Left lobe of liver (tissue), 2 donors: ENCODE results near the gene TMC2. TPM values are rescaled to one million over a fixed set of nuclear protein-coding genes. Genes with fewer than 3 reads are reported as not detected.

Experiments
- ATAC-seq: fragments of 200-7000 bp; cut with Tn5 transposase; one replicate; pipeline ENCODE4 v1.9.1; 2020; ENCODE audit warnings: mild to moderate bottlenecking, moderate library complexity
- DNase-seq: peaks from one replicate; pipeline ENCODE4 v3.0.0-alpha.2; 2020; ENCODE audit warnings: low spot score
- total RNA-seq: library from RNA; stranded (reverse); gene quantifications from one replicate; pipeline ENCODE4 v1.2.1, GENCODE V29; 2021
- donor health status: DM: no; HTN: no; CAD: no; lungs with moderate emphysema.
- donor health status: DM: no; HTN: yes; CAD: no.

TMC2 gene
- total RNA-seq, 1 donor from 2014 or later: not detected

DNA sequence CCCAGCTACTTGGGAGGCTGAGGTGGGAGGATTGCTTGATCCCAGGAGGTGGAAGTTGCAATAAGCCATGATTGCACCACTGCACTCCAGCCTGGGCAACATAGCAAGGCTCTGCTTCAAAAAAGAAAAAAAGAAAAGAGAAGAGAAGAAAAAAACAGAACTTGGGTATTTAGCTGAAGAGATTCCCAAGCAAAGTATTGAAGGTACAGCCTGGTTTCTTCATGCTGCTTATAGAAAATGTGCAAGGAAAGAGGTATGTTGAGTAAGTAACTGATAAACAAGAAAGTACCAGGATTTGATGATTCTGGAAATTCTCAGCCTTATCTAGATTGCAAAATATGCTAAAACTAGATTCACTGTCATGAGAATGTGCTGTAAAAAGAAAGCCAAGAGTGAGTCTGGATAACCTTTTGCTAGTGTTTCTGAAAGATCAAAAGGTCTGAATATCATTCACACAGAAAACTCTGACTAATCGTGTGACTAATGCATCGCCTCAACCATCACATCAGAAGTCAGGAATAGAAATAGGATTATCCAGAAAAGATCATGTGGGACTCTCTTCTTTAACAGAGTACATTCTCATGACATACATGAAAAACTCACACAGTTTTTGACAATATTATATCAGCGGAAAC lies 83.7 kb downstream of the TMC2 start:
- DNase-seq (no peak), ATAC-seq (no peak)

DNA sequence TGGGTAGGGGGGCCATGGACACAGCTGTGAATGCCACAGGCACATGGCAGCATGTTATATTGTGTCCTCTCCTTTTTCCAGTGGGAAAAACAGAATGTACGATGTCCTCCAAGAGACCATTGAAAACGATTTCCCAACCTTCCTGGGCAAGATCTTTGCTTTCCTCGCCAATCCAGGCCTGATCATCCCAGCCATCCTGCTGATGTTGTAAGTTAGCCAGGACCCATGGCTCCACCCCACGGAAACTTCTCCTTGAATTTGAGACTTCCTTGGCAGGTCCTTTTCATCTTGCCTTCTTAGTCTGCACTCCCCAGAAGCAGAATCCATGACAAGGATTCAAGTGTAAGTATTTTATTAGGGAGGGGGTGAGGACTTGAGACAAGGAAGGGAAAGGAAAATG lies 87.8 kb downstream of the TMC2 start:
- DNase-seq (no peak), ATAC-seq (no peak)

DNA sequence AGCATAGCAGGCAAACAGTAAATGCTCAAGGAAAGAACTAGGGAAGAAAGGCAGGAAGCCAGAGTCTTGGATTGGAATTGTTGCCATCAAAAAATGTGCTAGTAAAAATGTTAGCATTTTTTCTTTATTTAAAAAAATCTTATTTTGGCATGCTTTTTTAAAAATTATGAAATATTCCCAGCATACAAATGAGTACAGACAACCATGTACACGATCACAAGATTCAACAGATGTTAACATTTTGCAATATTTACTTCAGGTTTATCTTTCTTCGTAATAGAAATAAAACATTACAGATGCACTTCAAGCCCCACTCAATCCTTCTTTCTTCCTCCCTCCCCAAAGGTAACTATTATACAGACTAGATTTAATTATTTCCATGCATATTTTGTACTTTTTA lies 88.7 kb downstream of the TMC2 start:
- no peak for DNase-seq
- ATAC-seq: no peak

DNA sequence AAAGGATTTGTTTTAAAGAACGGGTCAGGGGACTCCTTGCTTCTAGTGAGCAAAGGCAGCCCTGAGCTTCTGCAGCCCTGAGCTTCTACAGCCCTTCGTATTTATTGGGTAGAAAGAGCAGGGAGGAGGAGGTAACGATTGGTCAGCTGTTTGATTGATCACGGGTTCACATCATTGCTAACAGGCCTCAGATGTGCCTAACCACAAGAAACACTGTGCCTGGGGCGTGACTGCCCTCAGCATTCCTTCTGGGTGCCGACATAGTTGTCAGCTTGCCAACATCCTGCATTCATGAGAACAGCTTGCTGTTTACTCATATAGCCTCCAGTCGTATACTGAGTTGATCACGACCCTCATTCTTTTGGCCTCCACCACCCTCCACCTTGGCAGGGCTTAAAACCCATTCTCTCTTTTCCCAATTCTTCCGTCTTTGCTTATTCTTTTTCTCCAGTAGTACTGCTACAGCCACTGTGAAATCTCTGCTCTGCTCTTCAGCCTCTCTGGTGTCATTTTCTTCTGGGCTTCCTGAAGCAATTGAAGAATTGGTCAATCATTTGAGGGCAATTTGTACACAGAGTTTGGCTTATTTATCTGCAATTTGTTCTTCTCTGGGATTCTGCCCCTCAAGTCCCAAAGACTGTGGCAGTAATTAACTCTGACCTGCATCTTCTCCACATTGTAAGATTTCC lies 90.6 kb downstream of the TMC2 start:
- no peak for DNase-seq

DNA sequence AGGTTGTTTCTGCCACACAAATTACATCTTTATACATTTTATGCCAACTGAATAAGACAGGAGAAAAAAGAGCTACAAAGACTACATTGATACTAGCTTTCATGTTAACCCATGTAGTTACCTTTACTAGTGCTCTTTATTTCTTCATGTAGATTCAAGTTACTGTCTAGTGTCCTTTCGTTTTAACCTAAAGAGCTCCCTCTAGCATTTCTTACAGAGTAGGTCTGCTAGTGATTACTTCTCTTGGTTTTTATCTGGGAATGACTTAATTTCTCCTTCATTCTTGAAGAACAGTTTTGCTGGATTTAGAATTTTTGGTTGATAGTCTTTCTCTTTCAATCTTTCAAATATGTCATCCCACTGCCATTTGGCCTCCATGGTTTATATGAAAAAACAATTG lies 94.9 kb downstream of the TMC2 start:
- DNase-seq: no peak
- ATAC-seq: no peak

More for the DNA sequence above, 90.6 kb downstream of the TMC2 start:
- no peak for ATAC-seq

DNA sequence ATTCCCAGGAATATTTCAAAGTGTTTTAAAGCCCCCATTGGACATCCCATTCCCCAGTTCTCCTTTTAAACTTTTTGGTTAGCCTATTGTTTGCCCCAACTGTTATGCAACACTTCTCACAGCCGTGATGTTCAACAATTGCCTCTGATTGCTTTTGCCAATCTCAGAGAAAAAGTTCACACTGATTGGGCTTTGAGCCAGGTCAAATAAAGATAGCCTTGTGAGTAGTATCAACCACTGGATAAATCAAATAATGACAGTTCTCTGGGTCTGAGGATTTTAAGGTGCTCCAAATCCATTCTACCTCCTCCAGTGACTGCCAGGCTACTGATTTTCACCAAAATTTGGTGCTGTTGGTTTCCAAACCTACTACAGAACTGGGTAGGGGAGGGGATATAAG lies 97.0 kb downstream of the TMC2 start:
- DNase-seq (no peak), ATAC-seq (peak; percentile 68)

DNA sequence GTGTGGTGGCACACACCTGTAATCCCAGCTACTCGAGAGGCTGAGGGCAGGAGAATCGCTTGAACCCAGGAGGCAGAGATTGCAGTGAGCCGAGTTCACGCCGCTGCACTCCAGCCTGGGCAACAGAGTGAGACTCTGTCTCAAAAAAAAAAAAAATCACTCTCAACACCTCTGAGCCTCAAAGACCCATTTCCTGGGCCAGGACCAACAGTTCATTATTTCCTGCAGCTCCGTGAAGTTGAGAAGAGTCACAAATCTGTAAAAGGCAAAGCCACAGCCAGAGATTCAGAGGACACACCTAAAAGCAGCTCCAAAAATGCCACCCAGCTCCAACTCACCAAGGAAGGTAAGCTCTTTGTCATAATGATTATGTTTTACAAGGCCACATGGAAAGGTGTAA lies 100.9 kb downstream of the TMC2 start:
- DNase-seq: no peak
- no peak for ATAC-seq

DNA sequence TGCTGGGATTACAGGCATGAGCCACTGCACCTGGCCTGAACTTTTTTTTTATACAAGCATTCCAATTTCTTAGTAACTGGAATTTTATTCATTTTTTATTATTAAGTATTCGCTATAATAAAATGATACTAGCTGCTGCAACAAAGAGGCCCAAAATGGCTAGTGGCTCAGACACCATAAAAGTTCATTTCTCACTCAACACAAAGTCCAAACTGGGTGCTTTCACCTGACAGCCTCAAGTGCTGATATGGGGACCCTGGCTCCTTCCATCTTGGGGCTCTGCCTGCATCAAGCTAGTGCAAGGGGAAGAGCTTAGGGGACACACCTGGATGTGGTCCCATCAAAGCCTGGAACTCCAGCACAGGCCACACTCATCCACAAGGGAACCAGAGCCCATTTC lies 103.9 kb downstream of the TMC2 start:
- ATAC-seq (no peak), DNase-seq (no peak)

DNA sequence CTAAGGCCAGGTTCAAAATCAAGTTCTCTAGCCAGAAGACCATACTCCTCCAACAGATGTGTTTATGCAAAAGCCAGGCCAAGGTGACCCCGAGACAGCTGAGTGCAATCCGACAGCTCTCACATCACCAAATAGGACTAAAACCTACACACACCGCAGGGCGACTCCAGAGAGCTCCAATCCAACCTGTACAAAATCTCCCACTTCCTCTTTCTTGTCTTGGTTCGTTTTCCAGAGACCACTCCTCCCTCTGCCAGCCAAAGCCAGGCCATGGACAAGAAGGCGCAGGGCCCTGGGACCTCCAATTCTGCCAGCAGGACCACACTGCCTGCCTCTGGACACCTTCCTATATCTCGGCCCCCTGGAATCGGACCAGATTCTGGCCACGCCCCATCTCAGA lies 104.5 kb downstream of the TMC2 start:
- no peak for ATAC-seq
- DNase-seq: no peak

DNA sequence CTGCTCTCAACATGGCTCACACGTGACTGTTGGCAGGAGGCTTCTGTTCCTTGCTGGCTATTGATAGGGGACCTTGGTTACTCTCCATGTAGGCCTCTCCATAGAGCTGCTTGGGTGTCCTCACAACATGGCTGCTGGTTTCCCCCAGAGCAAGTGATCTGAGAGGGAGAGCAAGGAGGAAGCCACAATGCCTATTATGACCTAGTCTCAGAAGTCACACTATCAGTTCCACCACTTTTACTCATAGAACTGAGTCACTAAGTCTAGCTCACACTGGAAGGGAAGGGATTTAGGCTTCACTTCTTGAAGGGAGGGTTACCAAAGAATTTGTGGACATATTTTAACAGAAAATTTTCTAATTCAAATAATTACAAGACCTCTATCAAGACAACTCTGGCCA lies 107.3 kb downstream of the TMC2 start:
- no peak for DNase-seq
- ATAC-seq: no peak

DNA sequence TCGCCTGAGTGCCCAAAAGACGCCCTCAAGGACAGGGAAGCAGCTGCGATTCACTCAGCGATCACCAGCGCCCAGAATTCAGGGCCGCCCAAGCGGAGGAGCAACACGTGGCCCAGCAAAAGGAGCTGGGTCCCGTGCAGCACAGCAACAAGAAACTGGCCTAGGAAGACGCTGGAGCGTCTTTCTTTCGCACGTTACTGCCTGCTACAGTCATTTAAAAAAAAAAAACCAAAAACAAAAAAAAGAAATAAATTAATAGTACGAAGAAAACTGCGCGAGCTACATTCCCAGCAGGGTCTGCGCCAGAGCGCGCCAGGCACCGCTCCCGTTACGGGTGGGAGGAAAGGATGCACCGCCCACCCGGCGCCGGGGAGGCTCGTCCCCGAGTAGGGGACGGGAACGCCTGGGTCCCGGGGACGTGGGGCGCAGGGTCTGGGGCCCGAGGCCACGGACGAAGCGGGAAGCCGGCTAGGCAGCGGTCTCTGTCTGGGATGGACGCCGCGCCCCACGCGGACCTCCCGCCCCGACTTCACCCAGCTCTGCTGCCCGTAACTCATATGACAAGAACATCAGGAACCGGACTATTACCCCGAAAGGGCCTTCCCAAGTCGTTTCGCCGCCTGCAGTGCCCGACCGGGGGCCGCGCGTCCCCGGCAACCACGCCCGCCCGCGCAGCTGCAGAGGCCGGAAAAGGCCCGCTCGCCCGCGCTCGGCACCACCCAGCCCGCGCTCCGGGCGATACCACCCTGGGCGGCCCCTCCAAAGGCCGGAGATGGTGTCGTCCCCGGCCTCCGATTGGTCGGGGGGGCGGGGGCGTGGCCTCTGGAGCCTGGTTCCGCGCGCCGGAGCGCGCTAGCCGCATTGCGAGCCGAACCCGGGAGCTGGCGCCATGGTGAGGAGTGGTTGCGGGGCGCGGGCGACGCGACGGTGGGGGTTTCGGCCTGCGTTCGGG lies 115.7 kb downstream of the TMC2 start, which contains the start of gene NOP56:
Gene NOP56 (plus strand): TSS at position 861 of the 952 bp plus-strand sequence. CDS start 29 bp downstream, at position 890.
- peak; percentile 94 for DNase-seq
- ATAC-seq: peak; percentile 98

DNA sequence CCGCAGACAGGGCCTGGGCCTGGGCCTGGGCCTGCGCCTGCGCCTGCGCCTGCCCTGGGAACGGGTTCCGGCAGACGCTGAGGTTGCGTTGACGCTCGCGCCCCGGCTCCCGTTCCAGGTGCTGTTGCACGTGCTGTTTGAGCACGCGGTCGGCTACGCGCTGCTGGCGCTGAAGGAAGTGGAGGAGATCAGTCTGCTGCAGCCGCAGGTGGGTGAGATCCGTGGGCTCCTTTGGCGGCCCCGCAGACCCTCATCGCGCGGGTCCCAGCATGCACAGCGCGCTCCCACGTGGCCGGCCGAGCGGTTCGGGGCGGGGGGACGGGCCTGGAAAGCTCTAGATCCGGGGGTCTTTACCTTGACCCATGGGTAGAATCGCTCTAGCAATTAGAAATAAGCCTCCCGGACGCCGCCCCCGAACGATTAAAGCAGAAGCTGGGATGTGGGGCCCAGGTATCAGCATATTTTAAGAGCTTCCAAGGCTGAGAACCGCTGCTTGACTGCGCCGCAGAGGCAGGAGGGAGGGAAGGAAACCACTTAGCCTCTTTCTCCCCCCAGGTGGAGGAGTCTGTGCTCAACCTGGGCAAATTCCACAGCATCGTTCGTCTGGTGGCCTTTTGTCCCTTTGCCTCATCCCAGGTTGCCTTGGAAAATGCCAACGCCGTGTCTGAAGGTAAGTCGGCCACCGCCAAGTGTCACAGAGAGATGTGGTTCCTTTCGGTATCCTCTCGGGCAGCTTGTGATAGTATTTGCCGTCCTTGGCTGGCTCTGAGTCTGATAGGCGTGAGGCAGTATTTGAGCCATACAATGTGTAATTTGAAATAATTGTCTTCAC lies 116.6 kb downstream of the TMC2 start:
- DNase-seq (peak; percentile 50), ATAC-seq (peak; percentile 58)

DNA sequence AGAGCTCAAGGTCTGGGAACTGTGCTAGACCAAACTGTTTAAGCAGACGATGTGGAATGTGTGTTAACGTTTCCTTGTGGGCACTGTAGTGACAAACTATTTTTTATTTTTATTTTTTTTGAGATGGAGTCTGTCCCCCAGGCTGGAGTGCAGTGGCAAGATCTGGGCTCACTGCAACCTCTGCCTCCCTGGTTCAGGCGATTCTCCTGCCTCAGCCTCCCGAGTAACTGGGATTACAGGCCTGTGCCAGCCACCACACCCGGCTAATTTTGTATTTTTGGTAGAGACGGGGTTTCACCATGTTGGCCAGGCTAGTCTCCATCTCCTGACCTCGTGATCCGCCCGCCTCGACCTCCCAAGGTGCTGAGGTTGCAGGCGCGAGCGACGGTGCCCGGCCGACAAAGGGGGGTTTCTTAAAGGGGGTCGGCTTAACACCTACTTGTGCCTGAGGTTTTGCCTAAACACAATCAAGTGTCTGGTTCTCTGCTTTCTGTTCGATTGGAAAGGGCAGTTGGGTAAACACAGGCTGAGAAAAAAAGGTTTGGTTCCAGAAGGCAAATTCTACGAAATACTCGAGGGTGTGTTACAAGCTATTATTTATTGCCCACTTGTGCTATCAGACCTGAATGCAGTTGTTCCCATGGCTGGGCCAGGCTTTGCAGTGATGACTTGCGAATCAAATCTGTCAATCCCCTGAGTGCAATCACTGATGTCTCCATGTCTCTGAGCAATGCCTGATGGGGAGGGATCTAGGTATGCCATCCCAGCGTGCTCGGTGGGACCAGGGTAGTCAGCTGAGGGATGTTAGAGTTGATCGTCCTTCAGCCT lies 117.4 kb downstream of the TMC2 start:
- no peak for DNase-seq
- no peak for ATAC-seq

DNA sequence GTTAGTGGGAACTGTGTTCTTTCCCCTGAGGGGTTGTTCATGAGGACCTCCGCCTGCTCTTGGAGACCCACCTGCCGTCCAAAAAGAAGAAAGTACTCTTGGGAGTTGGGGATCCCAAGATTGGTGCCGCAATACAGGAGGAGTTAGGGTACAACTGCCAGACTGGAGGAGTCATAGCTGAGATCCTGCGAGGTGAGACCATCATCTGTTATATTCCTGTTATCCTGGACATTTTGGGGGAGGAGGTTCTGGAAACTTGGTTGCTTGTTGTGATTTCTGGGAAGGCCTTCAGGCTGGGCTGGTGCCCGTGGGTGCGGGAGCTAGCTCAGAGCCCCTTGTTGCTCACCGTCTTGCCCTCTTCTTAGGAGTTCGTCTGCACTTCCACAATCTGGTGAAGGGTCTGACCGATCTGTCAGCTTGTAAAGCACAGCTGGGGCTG lies 118.0 kb downstream of the TMC2 start:
- DNase-seq: no peak

DNA sequence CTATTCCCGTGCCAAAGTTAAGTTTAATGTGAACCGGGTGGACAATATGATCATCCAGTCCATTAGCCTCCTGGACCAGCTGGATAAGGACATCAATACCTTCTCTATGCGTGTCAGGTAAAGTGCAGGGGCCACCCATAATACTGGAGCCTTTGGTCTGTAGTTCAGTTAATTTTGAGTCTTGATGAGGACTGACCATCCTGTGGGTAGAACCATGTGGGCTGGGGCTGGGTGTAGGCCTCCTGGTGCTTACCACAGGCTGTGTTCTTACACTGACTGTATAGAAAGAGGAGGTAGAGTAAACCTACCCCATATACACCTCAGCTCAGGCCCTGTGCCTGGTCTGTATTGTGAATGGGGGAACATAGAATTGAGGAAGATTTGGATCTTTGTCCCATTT lies 118.5 kb downstream of the TMC2 start:
- no peak for DNase-seq
- ATAC-seq: no peak

More for the DNA sequence above, 118.0 kb downstream of the TMC2 start:
- ATAC-seq: no peak

DNA sequence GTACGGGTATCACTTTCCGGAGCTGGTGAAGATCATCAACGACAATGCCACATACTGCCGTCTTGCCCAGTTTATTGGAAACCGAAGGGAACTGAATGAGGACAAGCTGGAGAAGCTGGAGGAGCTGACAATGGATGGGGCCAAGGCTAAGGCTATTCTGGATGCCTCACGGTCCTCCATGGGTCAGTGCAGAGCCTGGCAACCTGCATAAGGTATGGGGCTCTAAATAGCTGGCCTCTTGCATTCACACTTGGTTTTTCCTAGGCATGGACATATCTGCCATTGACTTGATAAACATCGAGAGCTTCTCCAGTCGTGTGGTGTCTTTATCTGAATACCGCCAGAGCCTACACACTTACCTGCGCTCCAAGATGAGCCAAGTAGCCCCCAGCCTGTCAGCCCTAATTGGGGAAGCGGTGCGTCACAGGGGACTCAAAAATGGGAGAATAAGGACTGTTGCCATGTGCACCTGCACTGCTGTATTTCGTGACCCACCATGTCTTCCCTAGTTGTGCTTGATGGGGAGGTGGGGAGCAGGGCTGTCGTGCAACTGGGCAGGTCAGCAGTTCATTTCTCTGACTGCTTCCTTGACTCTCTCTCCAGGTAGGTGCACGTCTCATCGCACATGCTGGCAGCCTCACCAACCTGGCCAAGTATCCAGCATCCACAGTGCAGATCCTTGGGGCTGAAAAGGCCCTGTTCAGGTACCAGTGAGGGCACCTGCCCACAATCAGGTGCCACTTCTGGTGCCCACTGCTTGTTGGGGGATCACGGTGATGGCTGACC lies 119.2 kb downstream of the TMC2 start:
- ATAC-seq: no peak
- no peak for DNase-seq

DNA sequence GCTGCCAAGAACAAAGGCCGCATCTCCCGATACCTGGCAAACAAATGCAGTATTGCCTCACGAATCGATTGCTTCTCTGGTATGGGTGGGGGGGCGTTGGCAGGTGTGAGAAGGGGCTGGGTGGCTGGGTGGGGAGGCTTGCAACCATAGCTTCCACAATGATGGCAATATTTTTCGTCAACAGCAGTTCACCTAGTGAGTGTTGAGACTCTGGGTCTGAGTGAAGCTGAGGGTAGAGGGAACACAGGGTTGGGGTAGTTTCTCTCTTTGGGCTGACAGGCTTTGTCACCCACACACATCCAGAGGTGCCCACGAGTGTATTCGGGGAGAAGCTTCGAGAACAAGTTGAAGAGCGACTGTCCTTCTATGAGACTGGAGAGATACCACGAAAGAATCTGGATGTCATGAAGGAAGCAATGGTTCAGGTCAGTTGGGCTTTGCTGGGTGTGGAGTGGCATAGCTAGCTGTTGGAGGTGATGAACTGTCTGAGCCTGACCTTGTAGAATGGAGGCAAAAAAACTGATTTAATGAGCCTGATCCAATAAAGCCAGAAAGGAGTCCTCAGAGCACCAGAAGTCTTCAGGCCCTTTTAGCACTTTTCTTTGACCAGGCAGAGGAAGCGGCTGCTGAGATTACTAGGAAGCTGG lies 120.2 kb downstream of the TMC2 start:
- ATAC-seq (no peak), DNase-seq (no peak)

DNA sequence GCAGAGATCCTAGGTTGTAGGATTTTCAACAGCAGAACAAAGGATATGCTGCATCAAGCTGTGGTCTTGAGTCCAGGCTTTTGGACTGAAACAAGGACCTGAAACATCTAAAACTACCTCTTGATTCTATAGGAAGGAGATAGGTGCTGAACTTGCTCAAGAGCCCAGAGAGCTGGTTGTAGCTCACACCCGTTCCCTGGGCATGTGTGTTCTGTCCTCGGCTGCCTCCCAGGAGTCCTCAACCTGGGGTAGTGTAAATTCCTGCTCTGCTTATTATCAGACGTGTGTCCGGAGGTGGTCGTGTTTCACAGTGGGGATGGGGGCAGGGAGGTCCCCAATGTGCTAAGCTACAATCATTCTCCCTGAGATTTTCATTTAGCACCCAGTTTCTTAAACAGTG lies 120.9 kb downstream of the TMC2 start:
- DNase-seq (no peak), ATAC-seq (no peak)
